Tibial artery (tissue), 4 donors: ENCODE data around the gene GOPC.

Experiments used
- DNase-seq, 2 donors: peaks; one replicate each; pipeline ENCODE4 v3.0.0-alpha.2; 2019
- H3K27ac ChIP-seq, 2 donors: fragments of 200-600 bp; sonication (generic) in 1 of 2; 1 replicate in 1 of 2; 2 replicates in 1 of 2; pipeline ENCODE4 v1.5.1; 2018 to 2019; ENCODE audit warnings: mild to moderate bottlenecking in 1 of 2
- H3K27me3 ChIP-seq, 2 donors: fragments of 200-600 bp; sonication (generic) in 1 of 2; one replicate each; pipeline versions ENCODE4 v1.5.1 to v1.6.0; 2016 to 2019
- H3K36me3 ChIP-seq, 3 donors: fragments of 200-600 bp; sonication (generic) in 2 of 3; one replicate each; pipeline ENCODE4 v1.5.1; 2016 to 2019; ENCODE audit warnings: mild to moderate bottlenecking in 2 of 3
- H3K4me1 ChIP-seq, 4 donors: fragments of 200-600 bp; sonication (generic) in 2 of 4; 1 replicate in 3 of 4; 2 replicates in 1 of 4; pipeline ENCODE4 v1.5.1; 2016 to 2019
- H3K4me3 ChIP-seq, 2 donors: fragments of 200-600 bp; sonication (generic) in 1 of 2; 1 replicate in 1 of 2; 2 replicates in 1 of 2; pipeline ENCODE4 v1.5.1; 2018 to 2019; ENCODE audit warnings: mild to moderate bottlenecking in 2 of 2
- H3K9me3 ChIP-seq, 3 donors: fragments of 200-600 bp; sonication (generic) in 1 of 3; one replicate each; pipeline ENCODE4 v1.5.1; 2016 to 2019
- CTCF ChIP-seq, 2 experiments: fragments of 200-600 bp in 1 of 2; fragments of 450-650 bp in 1 of 2; IDR thresholded peaks; one replicate each; pipeline ENCODE4 v1.5.1; 2017 to 2019; ENCODE audit warnings: antibody characterized with exemption in 2 of 2, mild to moderate bottlenecking in 1 of 2, moderate library complexity in 1 of 2
- intact Hi-C: fragments of 100-400 bp; cut with DNase I; formaldehyde crosslinking; loops from one replicate; pipeline ENCODE4 v1.15.0; 2023; ENCODE audit warnings: low total_unique reads

Gene GOPC

GRCh38 chr6:117613920-117614560, 11.7 kb upstream of the GOPC start:
- H3K4me3 ChIP-seq = no peak overlapping the region
- no peaks in the 10 kb centered on the region for H3K27me3 ChIP-seq
- H3K27ac ChIP-seq = no peak overlapping the region
- H3K4me1 ChIP-seq = no peaks in the 10 kb centered on the region
- no peak for TF ChIP-seq CTCF (IDR thresholded peaks at IDR 0.05)
- no peaks in the 10 kb centered on the region for H3K36me3 ChIP-seq
- intact Hi-C loops = no loop called here
- no peak for DNase-seq
- H3K9me3 ChIP-seq = no peaks in the 10 kb centered on the region

GRCh38 chr6:117607511-117607910, 5.2 kb upstream of the GOPC start:
- no peaks in the 10 kb centered on the region for H3K27me3 ChIP-seq
- no peak for TF ChIP-seq CTCF (IDR thresholded peaks at IDR 0.05)
- no peaks in the 10 kb centered on the region for H3K36me3 ChIP-seq
- H3K9me3 ChIP-seq = no peaks in the 10 kb centered on the region
- intact Hi-C loops = no loop called here
- peaks cover 0 to 6% (median 0%) of the 10 kb centered on the region in 4 donors for H3K4me1 ChIP-seq
- H3K4me3 ChIP-seq = no peak overlapping the region
- H3K27ac ChIP-seq = no peak overlapping the region
- DNase-seq = no peak

- no peak overlapping the region for H3K27ac ChIP-seq
- H3K36me3 ChIP-seq = no peaks in the 10 kb centered on the region
- H3K9me3 ChIP-seq = no peaks in the 10 kb centered on the region
- TF ChIP-seq CTCF (IDR thresholded peaks at IDR 0.05) = peak; percentile 45 to 58
- peaks cover 0 to 19% (median 3%) of the 10 kb centered on the region in 4 donors for H3K4me1 ChIP-seq
- intact Hi-C loops = no loop called here
- no peak for DNase-seq
- no peaks in the 10 kb centered on the region for H3K27me3 ChIP-seq
- H3K4me3 ChIP-seq = no peak overlapping the region
These were observed 3.0 kb upstream of the GOPC start for GRCh38 chr6:117605169-117605826.

DNA sequence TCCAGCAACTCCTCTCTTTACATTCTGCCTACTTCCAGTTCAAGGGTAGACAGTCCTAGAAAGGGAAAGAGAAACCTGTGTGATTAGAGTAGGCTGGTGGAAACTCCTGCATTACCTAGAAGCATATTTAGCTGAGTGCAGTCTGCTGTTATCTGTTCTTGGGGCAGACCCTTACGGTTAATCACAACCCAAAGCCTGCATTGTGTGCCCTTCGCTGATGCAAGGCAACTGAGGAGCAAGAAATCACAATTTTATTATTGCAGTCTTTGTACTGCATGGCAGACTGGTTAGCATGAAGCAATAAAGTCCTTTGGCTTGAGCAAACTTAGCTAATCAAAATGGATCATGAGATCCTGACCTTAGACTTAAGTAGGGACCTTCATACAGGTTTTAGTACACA, 1.5 kb upstream of the GOPC start:
- H3K9me3 ChIP-seq = no peaks in the 10 kb centered on the region
- intact Hi-C loops = loop anchor here (5.0 kb wide), 1 partner anchor 57 kb away; no protein-coding TSS in a partner anchor

DNA sequence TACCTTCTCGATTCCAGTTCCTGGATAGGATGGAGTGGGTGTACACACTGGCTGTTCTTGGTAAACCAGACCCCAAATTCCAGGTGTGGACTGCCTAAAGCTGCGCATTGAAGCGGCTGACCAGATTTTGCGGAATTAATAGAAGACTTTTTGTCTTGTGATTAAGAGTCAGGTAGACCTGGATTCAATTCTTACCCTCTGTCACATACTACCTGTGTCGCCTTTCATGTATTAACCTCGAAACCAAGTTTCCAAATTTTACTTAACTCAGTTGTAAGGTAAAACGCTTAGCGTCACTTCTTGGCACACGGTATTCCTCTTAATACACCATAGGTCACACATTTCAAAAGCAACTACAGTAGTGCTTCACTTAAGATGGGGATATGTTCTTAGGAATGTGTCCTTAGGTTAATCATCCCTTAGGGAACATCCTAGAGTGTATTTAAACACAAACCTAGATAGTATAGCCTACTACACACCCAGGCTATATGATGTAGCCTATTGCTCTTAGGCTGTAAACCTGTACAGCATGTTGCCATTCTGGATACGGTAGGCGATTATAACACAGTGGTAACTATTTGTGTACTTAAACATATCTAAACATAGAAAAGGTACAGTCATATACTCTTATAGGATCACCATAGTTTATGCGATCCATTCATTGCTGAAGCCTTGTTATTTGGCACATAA, 733 bp upstream of the GOPC start:
- TF ChIP-seq CTCF (IDR thresholded peaks at IDR 0.05) = no peak

More for the DNA sequence above, 1.5 kb upstream of the GOPC start:
- no peak overlapping the region for H3K4me3 ChIP-seq
- no peaks in the 10 kb centered on the region for H3K36me3 ChIP-seq
- no peak for DNase-seq
- H3K27ac ChIP-seq = no peak overlapping the region
- peaks cover 0 to 31% (median 7%) of the 10 kb centered on the region in 4 donors for H3K4me1 ChIP-seq
- TF ChIP-seq CTCF (IDR thresholded peaks at IDR 0.05) = no peak
- no peaks in the 10 kb centered on the region for H3K27me3 ChIP-seq

More for the DNA sequence above, 733 bp upstream of the GOPC start:
- no peak for DNase-seq
- intact Hi-C loops = loop anchor here (5.0 kb wide), 1 partner anchor 56 kb away; no protein-coding TSS in a partner anchor
- no peaks in the 10 kb centered on the region for H3K36me3 ChIP-seq
- no peaks in the 10 kb centered on the region for H3K9me3 ChIP-seq
- H3K27ac ChIP-seq = peak overlapping the region; percentile 89 to 91
- H3K4me3 ChIP-seq = peak overlapping the region; percentile 96 to 98
- H3K4me1 ChIP-seq = peaks cover 0 to 31% (median 7%) of the 10 kb centered on the region in 4 donors
- H3K27me3 ChIP-seq = no peaks in the 10 kb centered on the region
